ENCODE data around the gene DHX32.

GRCh38 chr10:125848371-125848770, 32.7 kb downstream of the DHX32 start:
- TF ChIP-seq CTCF (conservative IDR thresholded peaks at IDR 0.05; ENCODE audit: low read length) (no peak), EZH2phosphoT487 (IDR thresholded peaks at IDR 0.05; ENCODE audit: borderline replicate concordance, low read depth, low read length) (no peak)

Data from OCI-LY7 (cell line).